ENCODE data around the gene SLC2A8.

- TF ChIP-seq, protein P1, sequence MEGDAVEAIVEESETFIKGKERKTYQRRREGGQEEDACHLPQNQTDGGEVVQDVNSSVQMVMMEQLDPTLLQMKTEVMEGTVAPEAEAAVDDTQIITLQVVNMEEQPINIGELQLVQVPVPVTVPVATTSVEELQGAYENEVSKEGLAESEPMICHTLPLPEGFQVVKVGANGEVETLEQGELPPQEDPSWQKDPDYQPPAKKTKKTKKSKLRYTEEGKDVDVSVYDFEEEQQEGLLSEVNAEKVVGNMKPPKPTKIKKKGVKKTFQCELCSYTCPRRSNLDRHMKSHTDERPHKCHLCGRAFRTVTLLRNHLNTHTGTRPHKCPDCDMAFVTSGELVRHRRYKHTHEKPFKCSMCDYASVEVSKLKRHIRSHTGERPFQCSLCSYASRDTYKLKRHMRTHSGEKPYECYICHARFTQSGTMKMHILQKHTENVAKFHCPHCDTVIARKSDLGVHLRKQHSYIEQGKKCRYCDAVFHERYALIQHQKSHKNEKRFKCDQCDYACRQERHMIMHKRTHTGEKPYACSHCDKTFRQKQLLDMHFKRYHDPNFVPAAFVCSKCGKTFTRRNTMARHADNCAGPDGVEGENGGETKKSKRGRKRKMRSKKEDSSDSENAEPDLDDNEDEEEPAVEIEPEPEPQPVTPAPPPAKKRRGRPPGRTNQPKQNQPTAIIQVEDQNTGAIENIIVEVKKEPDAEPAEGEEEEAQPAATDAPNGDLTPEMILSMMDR (IDR thresholded peaks at IDR 0.05) = no peak
- TF ChIP-seq POLR2AphosphoS5 (IDR thresholded peaks at IDR 0.05; ENCODE audit: low read depth, low read length) = no peak
- TF ChIP-seq SIN3A (IDR thresholded peaks at IDR 0.05; ENCODE audit: borderline replicate concordance, insufficient read depth, low read depth, low read length) = no peak
- no peak for TF ChIP-seq REST (IDR thresholded peaks at IDR 0.05; ENCODE audit: insufficient read depth in 1 of 2, low read depth in 2 of 2, low read length in 1 of 2)
- TF ChIP-seq TCF7L2 (IDR thresholded peaks at IDR 0.05; ENCODE audit: low read depth, low read length) = no peak
Measured at GRCh38 chr9:127369428-127369827, 27.5 kb upstream of the SLC2A8 start.

Data from Panc1 (cell line).